ENCODE measurements around the gene CREB3L1.

DNA sequence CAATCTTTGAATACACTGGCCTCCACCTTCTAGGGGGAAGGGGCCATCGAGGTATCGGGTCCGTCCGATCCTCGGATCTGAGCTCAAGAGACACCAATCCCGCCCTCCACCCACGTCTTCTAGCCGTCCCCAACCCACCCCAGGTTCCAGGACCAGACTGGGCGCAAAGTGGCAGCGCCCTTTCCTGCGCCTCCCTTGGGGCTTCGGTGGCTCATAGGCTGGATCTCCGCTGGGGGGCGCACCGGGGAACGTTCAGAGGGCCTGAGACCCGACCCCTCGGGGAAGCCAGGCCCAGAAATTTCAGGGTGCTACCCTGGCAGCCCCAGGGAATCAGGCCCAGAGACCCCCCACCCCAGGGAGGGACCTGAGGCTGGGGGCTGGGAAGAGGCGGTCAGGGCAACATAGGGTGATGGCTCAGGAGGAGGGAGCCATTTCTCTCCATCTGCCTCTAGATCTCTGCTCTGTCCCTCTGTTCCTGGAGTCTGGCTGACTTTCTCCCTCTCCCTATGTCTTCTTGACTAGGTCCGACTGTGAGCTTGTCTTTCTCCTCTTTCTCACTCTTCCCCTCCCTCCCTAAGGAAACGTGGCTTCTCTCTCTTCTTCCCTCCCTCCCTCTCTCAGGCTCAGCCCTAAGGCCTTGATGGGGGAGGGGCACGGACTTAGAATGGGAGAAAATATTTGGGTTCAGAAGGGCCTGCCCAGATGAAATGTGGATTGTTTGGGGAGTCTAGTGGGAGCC, 1.1 kb downstream of the CREB3L1 start:
- TF ChIP-seq CTCF (IDR thresholded peaks at IDR 0.05) (peak; percentile 55), ZFX (IDR thresholded peaks at IDR 0.05; ENCODE audit: borderline replicate concordance) (no peak)

Data from 22Rv1 (cell line).